GM23248 (cell line): ENCODE measurements around the gene APBA1.

Source experiments
- EZH2 ChIP-seq: fragments of 200-600 bp; sonication (generic); IDR thresholded peaks from 2 replicates; pipeline ENCODE4 v1.6.1; 2018; ENCODE audit warnings: antibody characterized with exemption, mild to moderate bottlenecking; ENCODE audit not compliant: insufficient read depth, poor library complexity, severe bottlenecking
- EZH2phosphoT487 ChIP-seq: fragments of 200-600 bp; sonication (generic); IDR thresholded peaks from 2 replicates; pipeline ENCODE4 v1.6.1; 2018; ENCODE audit warnings: antibody characterized with exemption, moderate library complexity, mild to moderate bottlenecking, low read depth; ENCODE audit not compliant: insufficient read depth

DNA sequence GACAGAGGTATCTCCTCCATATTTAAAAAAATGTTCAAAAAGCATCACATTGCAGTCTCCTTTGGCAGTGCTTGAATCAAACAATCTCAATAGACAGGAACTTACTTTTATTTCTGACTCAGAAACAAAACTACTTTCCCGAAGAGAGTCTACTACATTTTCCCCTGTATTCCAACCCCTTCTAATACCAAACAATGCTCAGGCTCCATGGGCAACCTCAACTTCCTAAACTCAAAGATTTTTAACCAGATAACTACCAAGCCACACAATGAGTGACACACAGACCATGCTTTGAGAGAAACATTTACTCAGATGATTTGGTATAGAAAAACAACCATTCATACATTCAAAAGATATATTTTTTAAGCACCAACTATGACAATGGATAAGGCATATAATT is 70.5 kb downstream of the APBA1 start:
- no peak for TF ChIP-seq EZH2
- TF ChIP-seq EZH2phosphoT487: no peak
